Stimulated activated CD8-positive, alpha-beta memory T cell treated with anti-CD3 and anti-CD28 coated beads, Interleukin-7, amount 100 ng/mL, for 1 hour (primary cell): ENCODE measurements around the gene ACYP2.

Experiments
- DNase-seq, 2 donors: peaks; one replicate each; pipeline ENCODE4 v3.0.0-alpha.2; 2020; ENCODE audit warnings: low read depth in 2 of 2

The ACYP2 gene

GRCh38 chr2:54158311-54158710 is 42.9 kb downstream of the ACYP2 start:
- DNase-seq, result no peak

DNA sequence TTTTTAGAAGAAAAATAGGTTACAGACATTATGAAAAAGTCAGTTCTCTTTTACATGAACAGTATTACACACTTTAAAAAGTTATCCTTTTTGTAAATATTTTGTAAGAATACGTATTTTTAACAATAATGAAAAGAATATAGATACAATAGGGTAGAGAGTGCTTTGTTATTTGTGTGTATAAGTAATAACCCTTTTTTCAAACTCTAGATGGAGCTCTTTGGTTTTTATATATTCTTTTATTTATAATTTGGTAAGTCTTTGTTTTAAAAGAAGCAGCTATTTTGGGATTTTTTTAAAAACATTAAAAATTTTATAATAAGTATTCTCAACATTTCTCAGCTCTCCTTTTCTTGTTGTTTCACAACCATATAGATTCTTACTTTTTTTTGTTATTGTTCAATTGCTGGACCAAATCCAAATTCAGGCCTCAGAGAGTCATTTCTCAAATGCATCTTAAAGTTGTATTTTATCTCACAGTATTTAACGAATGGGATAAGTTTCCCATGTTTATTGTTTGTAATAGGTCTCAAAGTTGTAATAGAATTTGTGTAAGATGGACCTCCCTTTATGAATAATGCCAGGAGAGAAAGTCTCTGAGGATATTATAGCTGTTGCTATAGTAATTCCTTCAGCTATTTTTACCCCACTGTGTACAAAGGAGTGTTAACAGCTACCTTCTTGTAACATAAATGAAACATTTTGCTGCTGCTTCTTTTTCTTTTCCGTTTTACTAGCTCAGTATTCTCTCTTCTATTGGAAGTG is 46.4 kb downstream of the ACYP2 start:
- no peak for DNase-seq

DNA sequence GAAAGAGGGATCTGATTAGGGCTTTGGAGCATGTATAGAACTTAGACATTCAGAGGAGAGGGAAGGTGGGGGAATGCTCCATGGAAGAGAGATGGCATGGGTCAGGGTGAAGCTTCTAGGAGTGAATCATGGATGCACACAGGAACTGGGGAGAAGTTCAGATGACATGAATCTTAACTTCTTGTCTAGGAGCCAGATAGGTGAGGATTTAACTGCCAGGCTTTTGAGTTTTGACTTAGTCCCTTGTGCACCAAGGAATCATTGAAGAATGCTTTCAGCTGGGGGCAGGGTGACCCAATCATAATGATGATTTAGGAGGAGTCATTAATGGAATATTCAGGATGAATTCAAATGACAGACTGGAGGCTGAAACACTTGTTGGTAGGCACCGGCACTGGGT is 48.7 kb downstream of the ACYP2 start:
- no peak for DNase-seq

DNA sequence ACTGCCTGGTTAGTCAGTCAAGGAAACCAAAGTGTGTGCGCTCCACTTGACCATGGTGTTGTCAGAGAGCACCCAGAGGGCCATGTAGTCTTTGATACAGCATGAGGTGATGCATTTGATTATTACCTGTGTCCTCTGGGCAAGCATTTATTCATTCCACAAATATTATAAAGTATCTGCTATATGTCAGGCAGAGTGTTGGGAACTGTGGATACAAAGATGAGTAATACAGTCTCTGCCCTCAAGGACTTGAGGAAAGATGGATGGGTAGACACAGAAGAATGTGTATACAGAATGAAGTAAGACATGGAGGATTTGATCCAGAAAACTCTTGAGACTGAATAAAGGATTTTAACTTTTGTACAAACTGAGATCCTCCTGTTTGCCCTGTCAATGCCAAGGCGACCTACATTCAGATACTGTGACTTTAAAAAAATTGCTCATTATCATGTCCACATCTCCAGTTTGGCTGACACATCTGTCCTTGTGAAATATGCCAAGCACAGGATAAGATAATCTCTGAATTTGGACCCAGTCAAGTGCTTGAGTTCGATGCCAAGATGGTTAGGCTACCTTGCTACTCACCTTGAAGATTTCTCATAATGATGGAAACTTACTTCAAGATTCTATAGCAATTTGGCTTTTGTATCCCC is 50.8 kb downstream of the ACYP2 start:
- DNase-seq, result no peak

DNA sequence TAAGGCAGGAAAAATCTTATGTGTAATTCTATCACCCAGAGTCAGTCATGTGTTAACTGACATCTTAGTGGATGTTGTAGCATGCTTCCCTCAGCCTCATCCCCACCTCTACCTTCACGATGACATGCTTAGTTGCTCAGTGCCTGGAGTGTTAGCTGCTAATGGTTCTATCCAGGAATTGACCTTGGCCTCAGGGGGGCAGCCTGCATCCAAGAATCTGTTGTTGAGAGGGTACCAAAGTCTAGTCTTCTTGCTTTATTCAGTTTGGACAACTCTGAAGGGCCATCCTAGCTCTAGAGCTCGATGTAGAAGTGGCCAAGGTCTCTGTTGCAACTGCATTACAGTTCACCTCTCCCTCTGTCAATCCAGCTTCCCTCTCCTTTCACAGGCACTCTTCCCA is 61.2 kb downstream of the ACYP2 start:
- DNase-seq, result no peak

DNA sequence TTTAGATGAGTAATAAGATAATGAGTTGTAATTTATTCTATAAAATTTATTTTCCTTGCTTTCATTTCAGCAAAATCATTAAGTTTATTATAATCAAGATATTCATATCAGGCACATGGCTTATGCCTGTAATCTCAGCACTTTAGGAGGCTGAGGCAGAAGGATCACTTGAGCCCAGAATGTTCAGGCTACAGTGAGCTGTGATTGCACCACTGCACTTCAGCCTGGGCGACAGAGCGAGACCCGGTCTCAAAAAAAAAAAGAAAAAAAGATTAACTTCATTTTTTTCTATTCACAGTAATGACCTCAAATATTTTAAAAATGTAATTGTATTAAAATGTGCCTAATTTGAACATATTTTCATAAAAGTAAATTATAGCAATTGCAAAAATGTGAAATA is 67.9 kb downstream of the ACYP2 start:
- no peak for DNase-seq

GRCh38 chr2:54183972-54184371 is 68.6 kb downstream of the ACYP2 start:
- no peak for DNase-seq

DNA sequence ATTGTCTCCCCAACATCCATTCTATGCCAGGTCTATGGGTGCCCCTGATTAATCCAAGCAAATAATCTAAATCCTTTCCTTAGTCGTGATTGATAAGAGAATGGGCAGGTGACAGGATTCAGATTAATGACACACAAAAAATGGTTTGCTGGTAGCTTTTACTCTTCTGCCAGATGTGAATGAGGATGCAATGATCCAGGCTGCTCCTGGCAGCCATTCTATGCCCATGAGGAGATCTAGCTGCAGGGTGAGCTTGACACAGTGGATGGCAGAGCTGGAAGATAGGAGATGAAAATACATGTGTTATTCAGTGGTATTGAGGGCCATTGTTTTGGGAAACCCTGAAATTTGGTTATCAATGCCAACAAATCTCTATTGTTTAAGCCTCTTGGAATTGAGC is 69.7 kb downstream of the ACYP2 start:
- no peak for DNase-seq

GRCh38 chr2:54187331-54187730 is 71.9 kb downstream of the ACYP2 start:
- no peak for DNase-seq

DNA sequence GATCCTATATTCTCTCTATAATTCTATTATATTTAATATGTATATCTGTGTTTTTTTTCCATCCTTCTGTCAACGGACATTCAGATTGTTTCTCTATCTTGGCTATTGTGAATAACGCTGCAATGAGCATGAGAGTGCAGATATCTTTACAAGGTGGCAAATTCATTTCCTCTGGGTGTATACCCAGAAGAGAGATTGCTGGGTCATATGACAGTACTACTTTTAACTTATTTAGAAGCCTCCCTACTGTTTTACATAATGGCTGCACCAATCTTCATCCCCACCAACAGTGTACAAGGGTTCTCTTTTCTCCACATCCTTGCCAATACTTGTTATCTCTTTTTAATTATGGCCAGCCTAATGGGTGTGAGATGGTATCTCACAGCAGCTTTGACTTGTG is 74.1 kb downstream of the ACYP2 start:
- no peak for DNase-seq

GRCh38 chr2:54191361-54192135 is 76.1 kb downstream of the ACYP2 start:
- no peak for DNase-seq

DNA sequence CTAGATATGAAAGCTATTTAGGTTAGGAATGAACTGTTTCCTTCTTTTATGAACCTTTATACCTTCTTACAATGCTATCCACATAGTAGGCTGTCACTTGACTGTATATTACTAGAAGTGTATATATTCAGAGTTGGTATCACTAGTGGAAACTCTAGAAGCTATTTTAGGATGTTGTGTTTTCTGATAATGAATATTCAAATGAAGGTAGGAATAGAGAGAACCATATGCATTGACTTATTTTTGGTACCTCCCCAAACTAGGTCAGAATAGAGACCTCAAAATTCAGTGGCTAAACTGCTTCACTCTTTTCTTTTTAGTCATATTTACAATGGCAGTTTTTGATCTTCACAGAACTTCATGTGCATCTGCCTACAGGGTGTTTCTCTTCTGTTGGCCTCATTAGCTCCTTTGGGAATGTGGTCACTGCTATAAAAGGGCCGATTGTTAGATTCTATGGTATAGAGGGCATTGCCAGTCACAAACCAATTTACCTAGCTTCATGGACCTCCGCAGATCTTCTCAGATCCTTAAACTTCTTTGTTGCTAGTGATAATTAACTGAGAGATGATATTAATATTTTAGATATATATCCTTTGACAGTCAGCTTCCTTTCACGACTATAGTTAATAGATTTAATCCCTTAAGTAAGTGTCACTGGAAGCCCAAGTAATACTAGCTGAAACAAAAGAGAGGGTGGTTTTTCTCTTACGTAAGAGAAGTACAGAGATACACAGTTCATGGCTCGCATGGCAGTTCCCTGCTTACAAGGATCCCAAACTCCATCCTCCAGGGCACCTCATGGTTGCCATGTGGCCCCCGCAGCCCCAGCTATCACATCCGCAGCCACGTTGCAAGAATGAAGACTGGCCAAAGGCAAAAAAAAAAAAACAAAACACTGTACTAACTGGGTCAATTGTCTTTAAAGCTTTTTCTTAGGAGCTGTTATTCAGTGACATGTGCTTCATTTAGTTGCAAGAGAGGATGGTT is 79.6 kb downstream of the ACYP2 start:
- DNase-seq, result no peak

- no peak for DNase-seq
These were observed 81.2 kb downstream of the ACYP2 start for GRCh38 chr2:54196646-54197045.

DNA sequence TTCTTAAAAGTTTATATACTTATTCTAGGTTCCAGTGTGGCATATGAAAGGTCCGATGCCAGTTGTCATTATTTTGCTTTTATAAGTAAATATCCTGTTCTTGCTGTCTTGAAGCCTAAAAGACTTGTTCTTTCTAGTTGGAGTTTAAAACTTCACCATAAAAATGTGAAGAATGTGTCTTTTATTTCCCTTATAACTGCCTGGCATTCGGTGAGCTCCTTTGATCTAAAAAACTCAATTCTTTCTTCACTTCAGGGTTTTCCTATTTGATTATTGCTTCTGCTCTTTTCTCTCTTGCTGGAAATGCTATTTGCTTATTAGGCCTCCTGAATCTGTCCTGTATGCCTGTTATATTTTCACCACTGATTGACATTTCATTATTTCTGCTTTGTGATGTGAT is 89.1 kb downstream of the ACYP2 start:
- no peak for DNase-seq

GRCh38 chr2:54206596-54206995 is 91.2 kb downstream of the ACYP2 start:
- no peak for DNase-seq

DNA sequence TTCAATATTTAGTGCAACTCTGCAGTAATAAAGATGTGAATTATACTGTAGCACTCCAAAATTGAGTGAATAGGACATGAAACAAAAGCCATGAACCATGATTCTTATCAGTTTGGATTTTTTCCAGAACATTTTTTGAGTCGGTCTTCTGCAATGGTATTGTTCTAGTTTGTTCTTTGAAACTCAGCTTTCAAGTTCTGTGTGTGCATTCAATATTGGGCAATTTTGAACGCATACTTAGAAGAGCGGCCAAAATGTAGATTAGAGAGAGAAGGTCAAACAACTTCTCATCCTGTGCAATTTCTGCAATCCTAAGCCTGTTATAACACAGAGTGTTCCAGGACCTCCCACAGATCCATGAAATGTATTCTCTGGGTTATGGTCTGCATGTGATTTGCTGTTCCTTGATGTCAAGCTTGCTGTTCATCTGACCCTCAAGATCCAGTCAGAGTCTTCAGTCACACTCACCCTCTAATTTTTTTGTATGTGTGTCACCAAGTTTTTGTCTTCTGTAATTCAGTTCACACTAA is 92.3 kb downstream of the ACYP2 start:
- DNase-seq, result no peak

DNA sequence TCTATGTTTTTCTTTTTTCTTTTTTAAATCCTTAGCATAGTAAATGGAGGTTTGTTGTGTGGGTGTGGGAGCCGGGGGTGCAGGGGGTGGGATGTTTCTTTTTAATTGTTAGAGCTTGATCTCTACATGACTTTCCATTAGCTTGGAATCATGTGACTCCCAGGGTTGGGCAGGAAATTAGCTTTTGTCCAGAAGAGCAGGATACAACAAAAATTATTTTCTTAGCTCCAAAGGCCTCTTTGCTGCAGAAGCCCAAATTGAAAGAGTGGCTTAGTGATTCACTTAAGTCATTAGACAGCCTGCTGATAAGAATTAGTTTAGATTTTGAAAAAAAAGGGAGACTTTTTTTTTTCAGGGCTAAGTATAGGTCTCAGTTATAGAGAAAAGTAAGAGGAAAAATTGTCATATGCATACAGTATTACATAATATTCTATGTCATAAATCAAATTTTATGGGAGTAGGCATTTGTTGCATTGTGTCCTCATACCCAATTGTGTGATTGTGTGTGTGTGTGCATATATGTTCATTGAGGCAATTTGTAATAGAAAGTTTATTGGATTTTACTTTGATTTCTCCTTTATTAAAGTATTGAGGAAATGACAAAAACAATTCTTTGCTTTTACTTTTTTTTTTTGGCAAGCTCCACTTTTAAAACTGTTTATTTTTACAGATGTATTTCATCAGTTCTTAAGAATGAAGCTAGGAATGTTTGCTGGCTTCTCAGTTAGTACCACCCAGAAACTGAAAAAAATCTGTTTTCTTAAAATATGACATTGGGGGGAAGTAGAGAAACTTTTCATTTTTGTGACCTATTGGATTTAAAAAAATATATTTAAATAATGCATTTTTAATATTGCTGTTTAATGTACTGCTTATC is 93.2 kb downstream of the ACYP2 start:
- no peak for DNase-seq

- DNase-seq, result no peak
These were observed 94.0 kb downstream of the ACYP2 start for GRCh38 chr2:54209379-54209778.

DNA sequence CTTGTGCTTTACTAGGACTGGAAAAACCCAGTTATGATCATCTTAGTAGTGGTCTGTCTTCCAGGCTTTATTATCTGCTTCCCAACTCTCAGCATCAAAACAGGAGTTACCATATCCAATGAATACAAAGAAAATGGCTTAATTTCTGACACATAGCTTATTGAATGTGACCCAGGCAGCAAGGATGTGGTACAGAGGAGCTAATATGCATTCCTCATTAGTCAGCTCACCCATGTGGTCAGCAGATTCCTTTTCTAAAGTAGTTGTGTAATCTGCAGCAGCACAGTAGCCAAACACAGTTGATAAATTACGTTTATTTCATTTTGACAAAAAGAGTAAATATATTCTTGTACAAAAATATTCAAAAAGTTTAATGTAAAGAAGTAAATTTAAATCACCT is 97.0 kb downstream of the ACYP2 start:
- DNase-seq, result no peak

DNA sequence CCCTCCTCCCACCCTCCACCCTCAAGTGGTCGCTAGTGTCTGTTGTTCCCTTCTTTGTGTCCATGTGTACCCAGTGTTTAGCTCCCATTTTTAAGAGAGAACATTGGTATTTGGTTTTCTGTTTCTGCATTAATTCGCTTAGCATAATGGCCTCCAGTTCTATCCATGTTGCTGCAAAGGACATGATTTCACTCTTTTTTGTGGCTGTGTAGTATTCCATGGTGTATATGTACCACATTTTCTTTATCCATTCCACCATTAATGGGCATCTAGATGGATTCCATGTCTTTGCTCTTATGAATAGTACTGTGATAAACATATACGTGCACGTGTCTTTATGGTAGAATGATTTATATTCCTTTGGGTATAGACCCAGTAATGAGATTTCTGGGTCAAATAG is 97.7 kb downstream of the ACYP2 start:
- no peak for DNase-seq
